Myocyte (in vitro differentiated cells): ENCODE measurements around the gene SPPL3. TPM values are rescaled to one million over a fixed set of nuclear protein-coding genes. Genes with fewer than 3 reads are reported as not detected.
"Not testable (repeated sequence)": the region's sequence is repeated elsewhere in the genome, so short reads cannot be mapped to it uniquely, and the experiment has no call there.

Experiments used
- DNase-seq: peaks from one replicate; pipeline ENCODE4 v3.0.0-alpha.2; 2012; ENCODE audit warnings: low read depth
- polyA plus RNA-seq: library from polyadenylated mRNA; unstranded; fragments of >200 nt; gene quantifications from one replicate; pipeline ENCODE4 v1.2.1, GENCODE V29; 2012; ENCODE audit warnings: missing spikeins
- total RNA-seq: library from RNA; depleted of rRNA; stranded (reverse); fragments of >200 nt; gene quantifications from 2 replicates; pipeline ENCODE4 v1.2.3, GENCODE V29; 2014

The SPPL3 gene, protein sequence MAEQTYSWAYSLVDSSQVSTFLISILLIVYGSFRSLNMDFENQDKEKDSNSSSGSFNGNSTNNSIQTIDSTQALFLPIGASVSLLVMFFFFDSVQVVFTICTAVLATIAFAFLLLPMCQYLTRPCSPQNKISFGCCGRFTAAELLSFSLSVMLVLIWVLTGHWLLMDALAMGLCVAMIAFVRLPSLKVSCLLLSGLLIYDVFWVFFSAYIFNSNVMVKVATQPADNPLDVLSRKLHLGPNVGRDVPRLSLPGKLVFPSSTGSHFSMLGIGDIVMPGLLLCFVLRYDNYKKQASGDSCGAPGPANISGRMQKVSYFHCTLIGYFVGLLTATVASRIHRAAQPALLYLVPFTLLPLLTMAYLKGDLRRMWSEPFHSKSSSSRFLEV
- total RNA-seq, result 11.0 and 12.2 TPM in 2 replicates
- polyA plus RNA-seq, result 32.9 TPM

DNA sequence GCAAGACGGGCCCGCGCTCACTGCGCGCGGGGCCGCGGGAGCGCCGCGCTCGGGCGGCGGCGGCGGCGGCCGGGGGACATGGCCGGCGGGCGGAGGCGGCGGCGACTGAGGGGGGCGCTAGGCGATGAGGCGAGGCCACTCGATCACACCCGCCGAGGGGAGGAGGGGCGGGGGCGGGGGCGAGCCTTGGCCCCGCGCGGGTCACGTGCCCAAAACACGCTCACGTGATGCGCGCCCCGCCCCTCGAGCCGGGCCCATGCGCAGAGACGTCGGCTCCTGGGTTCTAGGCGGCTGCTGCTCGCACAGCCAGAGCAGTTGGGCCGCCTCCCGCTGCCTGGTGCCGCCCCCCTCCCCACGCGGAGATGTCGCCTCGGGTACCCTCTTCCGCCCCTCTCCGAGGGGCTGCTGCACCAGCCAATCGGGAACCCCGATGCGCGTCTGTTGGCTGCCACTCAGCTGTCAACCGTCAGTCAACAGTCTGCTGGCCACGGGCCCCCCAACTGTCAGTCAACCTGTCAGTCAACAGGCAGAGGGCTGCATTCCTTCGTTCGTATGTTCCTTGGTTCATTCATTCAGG is at the start of gene SPPL3:
Gene SPPL3 (minus strand): TSS at position 162 of the 577 bp plus-strand sequence. CDS start 491 bp downstream, outside the sequence.
- peak; percentile 93 for DNase-seq

DNA sequence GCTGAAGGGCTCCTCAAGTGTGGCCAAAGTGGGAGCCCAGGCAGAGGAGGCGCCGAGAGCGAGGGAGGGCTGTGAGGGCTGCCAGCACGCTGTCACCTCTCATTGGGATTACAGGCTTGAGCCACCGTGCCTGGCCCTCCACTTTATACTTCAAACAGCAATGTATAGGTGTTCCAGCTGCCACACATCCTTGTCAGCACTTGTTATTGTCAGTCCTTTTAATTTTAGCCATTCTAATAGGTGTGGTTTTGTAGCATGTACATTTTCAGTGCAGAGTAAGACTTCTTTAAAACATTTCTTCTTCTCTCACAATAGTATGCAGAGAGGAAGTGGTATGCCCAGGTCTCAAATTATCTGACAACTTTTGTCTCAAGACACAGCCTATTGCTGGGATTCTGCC is 46.6 kb upstream of the SPPL3 start:
- DNase-seq, result no peak

DNA sequence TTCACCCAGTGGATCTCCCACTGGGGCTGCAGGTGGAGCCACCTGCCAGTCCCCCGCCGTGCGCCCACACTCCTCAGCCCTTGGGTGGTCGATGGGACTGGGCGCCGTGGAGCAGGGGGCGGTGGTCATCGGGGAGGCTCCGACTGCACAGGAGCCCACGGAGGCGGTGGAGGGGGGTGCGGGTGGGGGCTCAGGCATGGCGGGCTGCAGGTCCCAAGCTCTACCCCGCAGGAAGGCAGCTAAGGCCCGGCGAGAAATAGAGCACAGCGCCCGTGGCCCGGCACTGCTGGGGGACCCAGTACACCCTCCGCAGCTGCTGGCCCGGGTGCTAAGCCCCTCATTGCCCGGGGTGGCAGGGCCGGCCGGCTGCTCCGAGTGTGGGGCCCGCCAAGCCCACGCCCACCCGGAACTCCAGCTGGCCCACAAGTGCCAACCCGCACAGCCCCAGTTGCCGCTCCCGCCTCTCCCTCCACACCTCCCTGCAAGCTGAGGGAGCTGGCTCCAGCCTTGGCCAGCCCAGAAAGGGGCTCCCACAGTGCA is 46.2 kb upstream of the SPPL3 start:
- not testable (repeated sequence) for DNase-seq

DNA sequence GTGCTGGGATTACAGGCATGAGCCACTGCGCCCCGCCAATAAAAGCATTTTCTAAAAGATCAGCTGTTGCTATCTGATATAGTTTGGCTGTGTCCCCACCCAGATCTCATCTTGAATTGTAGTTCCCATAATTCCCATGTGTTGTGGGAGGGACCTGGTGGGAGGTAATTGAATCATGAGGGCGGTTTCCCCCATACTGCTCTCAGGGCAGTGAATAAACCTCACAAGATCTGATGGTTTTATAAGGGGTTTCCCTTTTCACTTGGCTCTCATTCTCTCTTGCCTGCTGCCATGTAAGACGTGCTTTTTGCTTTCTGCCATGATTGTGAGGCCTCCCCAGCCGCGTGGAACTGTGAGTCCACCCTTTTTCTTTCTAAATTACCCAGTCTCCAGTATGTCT is 41.4 kb upstream of the SPPL3 start:
- not testable (repeated sequence) for DNase-seq

- peak; percentile 50 for DNase-seq
Observed at GRCh38 chr12:120944645-120945217, 40.6 kb upstream of the SPPL3 start.

DNA sequence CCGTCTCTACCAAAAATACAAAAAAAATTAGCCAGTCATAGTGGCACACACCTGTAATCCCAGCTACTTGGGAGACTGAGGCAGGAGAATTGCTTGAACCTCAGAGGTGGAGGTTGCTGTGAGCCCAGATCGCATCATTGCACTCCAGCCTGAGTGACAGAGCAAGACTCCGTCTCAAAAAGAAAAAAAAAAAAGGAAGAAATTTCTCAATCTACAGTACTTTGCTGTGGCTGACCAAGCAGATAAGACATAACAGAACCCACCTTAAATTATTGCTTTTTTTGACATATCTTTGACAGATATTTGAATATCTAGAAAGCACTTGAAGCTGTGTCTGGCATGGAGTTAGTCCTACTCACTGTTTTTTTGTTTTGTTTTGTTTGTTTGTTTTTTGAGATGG is 39.3 kb upstream of the SPPL3 start:
- DNase-seq, result no peak

DNA sequence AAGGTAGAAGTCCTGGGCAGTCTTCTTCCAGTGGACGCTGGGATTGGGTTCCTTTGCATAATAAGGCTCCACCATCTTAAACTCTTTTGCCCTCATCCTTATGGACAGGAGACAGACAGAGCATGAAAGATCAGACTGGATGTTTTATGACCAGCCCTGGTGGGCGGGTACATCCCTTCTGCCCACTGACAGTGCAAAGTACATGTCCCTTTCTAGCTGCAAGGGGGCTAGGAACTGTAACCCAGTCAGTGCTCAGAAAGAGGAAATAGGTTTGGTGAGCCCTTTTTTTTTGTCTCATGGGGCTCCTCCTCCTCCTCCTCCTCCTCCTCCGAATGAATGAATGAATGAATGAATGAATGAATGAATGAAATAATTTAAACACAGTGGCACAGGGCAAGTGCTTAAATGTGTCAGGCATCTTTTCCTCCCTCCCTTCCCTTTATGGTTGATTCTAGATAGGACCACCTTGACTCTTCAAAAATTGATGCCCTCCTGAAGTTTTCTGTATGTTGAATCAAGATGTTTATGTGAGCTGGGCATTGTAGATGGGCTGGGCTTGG is 37.8 kb upstream of the SPPL3 start:
- no peak for DNase-seq

- no peak for DNase-seq
Observed at GRCh38 chr12:120941412-120941811, 37.3 kb upstream of the SPPL3 start.

DNA sequence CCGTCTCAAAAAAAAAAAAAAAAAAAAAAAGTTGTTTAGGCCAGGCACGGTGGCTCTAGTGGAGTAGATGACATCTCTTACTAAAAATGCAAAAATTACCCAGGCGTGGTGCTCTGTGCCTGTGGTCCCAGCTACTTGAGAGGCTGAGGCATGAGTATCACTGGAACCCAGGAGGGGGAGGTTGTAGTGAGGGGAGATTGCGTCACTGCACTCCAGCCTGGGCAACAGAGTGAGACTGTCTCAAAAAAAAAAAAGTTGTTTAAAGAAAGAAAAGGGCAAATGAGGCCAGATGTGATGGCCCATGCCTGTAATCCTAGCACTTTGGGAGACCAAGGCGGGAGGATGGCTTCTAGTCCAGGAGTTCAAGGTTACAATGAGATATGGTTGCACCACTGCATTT is 36.6 kb upstream of the SPPL3 start:
- DNase-seq, result no peak

GRCh38 chr12:120940006-120940405 is 35.8 kb upstream of the SPPL3 start:
- no peak for DNase-seq

DNA sequence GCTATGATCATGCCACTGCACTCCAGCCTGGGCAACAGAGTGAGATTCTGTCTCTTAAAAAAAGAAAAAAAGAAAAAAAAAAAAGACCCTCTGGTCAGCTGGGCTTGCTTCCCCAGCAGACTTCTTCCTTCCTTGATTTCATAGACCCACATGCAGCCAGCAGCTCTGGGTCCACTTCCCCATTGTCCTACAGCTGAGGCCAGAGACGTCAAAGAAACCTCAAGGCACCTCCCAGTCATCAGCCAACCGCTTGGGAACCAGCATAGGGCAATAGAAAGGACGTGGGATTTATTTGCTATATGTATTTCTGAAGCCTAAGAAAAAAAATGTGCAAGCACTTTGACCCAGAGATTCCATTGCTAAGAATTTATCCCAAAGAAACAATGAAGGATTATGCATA is 35.4 kb upstream of the SPPL3 start:
- DNase-seq, result no peak

GRCh38 chr12:120938496-120938895 is 34.3 kb upstream of the SPPL3 start:
- no peak for DNase-seq

DNA sequence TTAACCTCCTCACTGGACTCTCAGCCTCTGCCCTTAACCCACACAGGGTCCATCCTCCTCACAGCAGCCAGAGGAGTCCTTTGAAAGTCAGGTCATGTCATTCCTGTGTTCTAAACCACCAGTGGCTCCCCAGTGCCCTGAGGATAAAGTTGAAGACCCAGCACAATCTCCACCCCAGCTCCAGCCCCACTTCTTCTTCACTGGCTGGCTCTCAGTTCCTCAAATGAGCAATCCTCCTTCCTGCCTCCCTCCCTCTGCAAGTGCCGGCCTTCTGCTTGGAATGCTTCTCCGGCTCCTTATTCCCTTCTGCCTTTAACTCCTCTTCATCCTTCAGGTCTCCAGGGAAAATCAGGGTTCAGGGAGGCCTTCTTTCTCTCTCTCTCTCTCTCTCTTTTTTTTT is 32.0 kb upstream of the SPPL3 start:
- DNase-seq, result no peak

DNA sequence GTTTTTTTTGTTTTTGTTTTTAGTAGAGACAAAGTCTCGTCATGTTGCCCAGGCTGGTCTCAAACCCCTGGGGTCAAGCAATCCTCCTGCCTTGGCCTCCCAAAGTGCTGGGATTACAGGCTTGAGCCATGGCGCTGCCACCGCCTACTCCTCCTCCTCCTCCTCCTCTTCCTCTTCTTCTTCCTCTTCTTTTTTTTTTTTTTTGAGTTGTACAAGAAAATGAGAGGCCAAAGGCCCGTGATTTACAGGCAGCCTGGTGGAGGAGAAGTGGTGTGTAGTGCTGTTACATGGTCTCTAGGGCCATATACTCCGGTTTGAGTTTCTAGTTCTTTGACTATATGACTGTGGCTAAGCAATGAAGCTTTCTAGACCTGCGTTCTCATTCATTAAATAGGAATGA is 29.6 kb upstream of the SPPL3 start:
- DNase-seq, result no peak

DNA sequence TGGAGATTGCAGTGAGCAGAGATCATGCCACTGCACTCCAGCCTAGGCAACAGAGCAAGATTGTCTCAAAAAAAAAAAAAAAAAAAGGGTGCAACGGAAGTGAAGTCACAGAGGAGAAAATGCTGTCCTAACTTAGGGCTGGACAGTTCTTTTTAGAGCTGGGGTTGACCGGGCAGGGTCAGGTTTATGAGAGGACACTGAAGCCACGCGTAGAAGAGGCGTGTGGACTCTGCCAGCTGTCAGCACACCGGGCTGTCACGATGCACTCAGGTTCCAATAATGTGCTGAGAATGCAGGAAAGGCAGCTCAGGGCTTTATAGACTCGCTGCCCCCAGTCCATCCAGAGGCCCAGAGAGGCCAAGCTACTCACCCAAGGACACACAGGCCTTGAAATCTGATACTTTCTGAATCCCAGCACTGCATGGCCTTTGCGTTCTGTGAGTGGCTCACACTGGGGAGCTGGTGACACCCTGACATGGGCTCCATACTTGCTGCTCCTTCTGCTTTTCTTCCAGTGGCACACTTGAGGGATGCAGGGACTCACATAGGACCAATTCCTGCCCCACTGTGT is 28.9 kb upstream of the SPPL3 start:
- peak; percentile 32 for DNase-seq

GRCh38 chr12:120932058-120932457 is 27.9 kb upstream of the SPPL3 start:
- DNase-seq, result no peak

- no peak for DNase-seq
Observed at GRCh38 chr12:120930032-120930431, 25.9 kb upstream of the SPPL3 start.

DNA sequence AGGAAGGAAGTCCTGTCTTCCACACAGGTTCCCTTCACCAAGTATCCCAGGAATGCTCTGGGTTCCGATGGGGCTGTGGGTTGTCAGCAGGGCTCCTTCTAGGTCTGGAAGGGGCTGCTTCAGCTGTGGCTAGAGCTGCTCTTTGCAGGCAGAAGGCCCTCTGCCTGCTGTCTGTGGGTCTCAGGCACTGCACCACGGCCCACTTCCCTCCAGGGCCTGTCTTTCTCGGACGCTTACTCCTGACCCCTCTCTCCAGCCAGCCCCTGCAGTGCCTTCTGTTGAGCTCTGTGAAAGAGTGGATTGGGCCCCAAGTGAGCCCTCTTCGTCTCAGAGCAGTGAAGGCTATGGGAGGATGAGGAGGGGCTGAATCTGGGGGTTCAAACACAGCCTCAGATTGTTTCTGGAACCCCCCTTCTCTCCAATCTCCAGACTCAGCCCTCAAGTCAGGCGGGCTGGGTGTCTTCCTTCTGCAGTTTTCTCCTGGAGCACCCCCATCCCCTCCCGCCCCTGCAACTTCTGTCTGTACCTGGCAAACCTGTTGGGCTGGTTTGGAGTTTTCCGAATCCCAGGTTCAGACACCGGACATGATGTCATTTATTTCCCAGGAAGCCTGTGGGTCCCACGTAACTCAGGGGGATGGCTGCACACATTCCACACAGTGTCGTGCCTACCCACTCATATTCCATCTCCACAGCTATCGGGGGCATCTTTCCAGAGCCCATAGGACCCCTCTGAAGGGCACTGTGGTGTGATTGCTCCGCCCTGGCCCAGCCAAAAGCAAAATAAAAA is 24.9 kb upstream of the SPPL3 start:
- peak; percentile 49 for DNase-seq

DNA sequence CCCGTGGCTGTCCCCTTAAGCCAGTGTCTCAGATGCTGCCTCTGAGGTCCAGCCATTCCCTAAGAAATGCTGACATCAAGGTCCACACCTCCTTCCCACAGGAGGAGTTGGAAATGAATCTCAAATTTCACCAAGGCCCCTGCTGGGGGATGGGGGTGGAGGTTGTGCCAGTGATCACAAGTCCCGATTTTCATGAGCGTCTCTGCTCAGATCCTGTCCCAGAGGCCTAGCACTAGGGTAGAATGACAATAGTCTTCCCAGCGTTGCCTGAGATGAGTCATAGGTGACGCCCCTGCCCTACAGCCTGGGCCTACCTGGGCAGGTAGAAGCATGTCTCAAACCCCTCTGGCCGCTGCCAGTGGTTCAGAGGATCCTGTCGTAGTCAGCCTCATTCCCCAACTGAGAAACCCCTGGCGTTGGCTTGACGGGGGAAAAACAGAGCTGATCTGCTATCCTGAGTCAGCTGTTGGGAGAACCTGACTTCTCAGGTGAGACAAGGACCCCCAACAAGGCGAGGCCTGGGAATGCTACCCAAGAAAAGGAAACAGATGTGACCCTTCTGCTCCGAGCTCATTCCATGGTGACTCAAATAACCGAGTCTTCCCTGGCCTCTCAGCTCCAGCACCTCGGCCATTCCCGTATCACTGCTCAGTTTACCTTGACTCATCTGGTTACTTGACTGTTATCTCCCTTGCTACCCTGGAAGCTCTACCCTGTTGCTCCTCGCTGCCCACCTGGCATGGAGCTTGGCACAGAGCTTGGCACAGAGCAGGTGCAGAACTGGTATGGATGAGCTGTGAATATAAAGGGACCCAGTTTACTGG is 21.8 kb upstream of the SPPL3 start:
- DNase-seq, result no peak

GRCh38 chr12:120922279-120922678 is 18.1 kb upstream of the SPPL3 start:
- DNase-seq, result no peak
